ENCODE measurements around the gene DIAPH2. TPM values are rescaled to one million over a fixed set of nuclear protein-coding genes. Genes with fewer than 3 reads are reported as not detected.

DIAPH2 gene
- total and polyA plus RNA-seq, 2 donors (not counting 1 experiment from before 2014, with no cell fraction given): 4.2 to 32.4 TPM

DNA sequence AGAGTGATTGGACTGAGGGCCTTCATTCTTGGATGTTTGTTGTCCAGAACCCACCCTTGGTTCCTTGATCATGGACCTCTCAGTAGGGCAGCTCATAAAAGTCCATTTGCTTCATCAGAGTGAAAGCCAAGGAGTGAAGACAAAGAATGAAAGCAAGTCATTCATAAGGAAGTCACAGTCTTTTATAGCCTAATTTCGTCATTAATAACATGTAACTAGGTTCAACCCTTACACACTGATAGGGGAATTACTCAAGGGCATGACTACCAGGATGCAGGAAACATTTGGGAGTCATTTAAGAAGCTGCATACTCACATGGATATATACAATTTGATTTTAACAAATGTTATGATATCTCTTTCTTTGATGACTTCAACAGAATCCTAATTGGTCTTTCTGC is 294.3 kb downstream of the DIAPH2 start:
- TF ChIP-seq, protein P1, sequence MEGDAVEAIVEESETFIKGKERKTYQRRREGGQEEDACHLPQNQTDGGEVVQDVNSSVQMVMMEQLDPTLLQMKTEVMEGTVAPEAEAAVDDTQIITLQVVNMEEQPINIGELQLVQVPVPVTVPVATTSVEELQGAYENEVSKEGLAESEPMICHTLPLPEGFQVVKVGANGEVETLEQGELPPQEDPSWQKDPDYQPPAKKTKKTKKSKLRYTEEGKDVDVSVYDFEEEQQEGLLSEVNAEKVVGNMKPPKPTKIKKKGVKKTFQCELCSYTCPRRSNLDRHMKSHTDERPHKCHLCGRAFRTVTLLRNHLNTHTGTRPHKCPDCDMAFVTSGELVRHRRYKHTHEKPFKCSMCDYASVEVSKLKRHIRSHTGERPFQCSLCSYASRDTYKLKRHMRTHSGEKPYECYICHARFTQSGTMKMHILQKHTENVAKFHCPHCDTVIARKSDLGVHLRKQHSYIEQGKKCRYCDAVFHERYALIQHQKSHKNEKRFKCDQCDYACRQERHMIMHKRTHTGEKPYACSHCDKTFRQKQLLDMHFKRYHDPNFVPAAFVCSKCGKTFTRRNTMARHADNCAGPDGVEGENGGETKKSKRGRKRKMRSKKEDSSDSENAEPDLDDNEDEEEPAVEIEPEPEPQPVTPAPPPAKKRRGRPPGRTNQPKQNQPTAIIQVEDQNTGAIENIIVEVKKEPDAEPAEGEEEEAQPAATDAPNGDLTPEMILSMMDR (IDR thresholded peaks at IDR 0.05): no peak
- no peak for TF ChIP-seq EZH2 (IDR thresholded peaks at IDR 0.05; ENCODE audit: borderline replicate concordance, insufficient read depth, low read depth, low read length, poor library complexity, severe bottlenecking)
- Histone ChIP-seq H3K27ac (ENCODE audit: low read length in 2 of 2) (no peak overlapping the region), H3K9me3 (ENCODE audit: control extremely low read depth in 1 of 3, control insufficient read depth in 2 of 3, insufficient read depth in 1 of 3, low read length in 2 of 3) (no peaks in the 10 kb centered on the region), H3K4me1 (ENCODE audit: control insufficient read depth in 2 of 2, insufficient read depth in 2 of 2, low read length in 2 of 2) (no peaks in the 10 kb centered on the region), H3K9ac (ENCODE audit: low read length) (no peak overlapping the region), H3K4me3 (ENCODE audit: control extremely low read depth in 1 of 5, extremely low read depth in 1 of 5, insufficient read depth in 1 of 5, low read depth in 2 of 5, low read length in 4 of 5) (no peak overlapping the region), H4K20me1 (ENCODE audit: control insufficient read depth, insufficient read depth, low read length, poor library complexity, severe bottlenecking) (no peaks in the 10 kb centered on the region), H3K4me2 (replicated peaks; ENCODE audit: low read depth, low read length, poor library complexity, severe bottlenecking) (no peak overlapping the region), H2AFZ (ENCODE audit: insufficient read depth, low read depth, low read length, poor library complexity, severe bottlenecking) (no peak overlapping the region), H3K27me3 (replicated peaks in 1 of 4; ENCODE audit: control extremely low read depth in 1 of 4, control insufficient read depth in 3 of 4, insufficient read depth in 4 of 4, low read length in 3 of 4) (no peaks in the 10 kb centered on the region), H3K79me2 (ENCODE audit: control insufficient read depth, insufficient read depth, low read length) (no peaks in the 10 kb centered on the region), H3K36me3 (replicated peaks in 1 of 2; ENCODE audit: control extremely low read depth in 1 of 2, control insufficient read depth in 1 of 2, extremely low read depth in 1 of 2, insufficient read depth in 2 of 2, low read length in 1 of 2) (no peaks in the 10 kb centered on the region)
- DNase-seq (no peak), ATAC-seq (ENCODE audit: low read depth) (no peak)
- Mint-ChIP-seq H3K9me3 (ENCODE audit: insufficient read depth) (no peaks in the 10 kb centered on the region), H3K27ac (no peak overlapping the region), H3K4me3 (no peak overlapping the region), H3K4me1 (no peaks in the 10 kb centered on the region), H3K27me3 (no peaks in the 10 kb centered on the region)
- intact Hi-C loops (cut with micrococcal nuclease): no loop called here
- ChIA-PET POLR2A (no interaction called here), CTCF (no interaction called here)
- WGBS (ENCODE audit: insufficient coverage): no CpG with 5 or more reads among the region's 1 CpG

DNA sequence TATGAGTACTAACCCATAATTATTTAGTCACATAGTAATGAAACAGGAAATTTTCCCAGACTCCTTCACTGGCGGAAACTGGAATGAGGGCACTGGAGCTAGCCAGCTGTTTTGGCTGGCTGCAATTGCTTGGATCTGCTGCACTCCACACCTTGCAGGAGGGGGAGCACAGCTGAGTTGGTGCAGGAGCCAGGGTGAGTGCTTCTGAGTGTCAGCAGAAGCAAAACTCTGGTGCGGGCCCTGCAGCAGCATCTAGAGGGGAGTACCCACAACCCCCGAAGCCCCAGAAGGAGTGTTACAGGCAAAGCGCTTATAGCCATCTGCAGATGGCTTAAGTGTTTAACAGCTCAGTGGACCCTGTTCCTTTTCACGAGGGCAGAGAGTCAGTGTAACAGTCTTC is 295.1 kb downstream of the DIAPH2 start:
- Histone ChIP-seq H3K79me2 (ENCODE audit: control insufficient read depth, insufficient read depth, low read length) (no peaks in the 10 kb centered on the region), H3K27ac (ENCODE audit: low read length in 2 of 2) (no peak overlapping the region), H3K9ac (ENCODE audit: low read length) (no peak overlapping the region), H3K4me3 (ENCODE audit: control extremely low read depth in 1 of 5, extremely low read depth in 1 of 5, insufficient read depth in 1 of 5, low read depth in 2 of 5, low read length in 4 of 5) (no peak overlapping the region), H2AFZ (ENCODE audit: insufficient read depth, low read depth, low read length, poor library complexity, severe bottlenecking) (no peak overlapping the region), H3K36me3 (replicated peaks in 1 of 2; ENCODE audit: control extremely low read depth in 1 of 2, control insufficient read depth in 1 of 2, extremely low read depth in 1 of 2, insufficient read depth in 2 of 2, low read length in 1 of 2) (no peaks in the 10 kb centered on the region), H3K4me1 (ENCODE audit: control insufficient read depth in 2 of 2, insufficient read depth in 2 of 2, low read length in 2 of 2) (no peaks in the 10 kb centered on the region), H3K27me3 (replicated peaks in 1 of 4; ENCODE audit: control extremely low read depth in 1 of 4, control insufficient read depth in 3 of 4, insufficient read depth in 4 of 4, low read length in 3 of 4) (no peaks in the 10 kb centered on the region), H3K4me2 (replicated peaks; ENCODE audit: low read depth, low read length, poor library complexity, severe bottlenecking) (no peak overlapping the region), H4K20me1 (ENCODE audit: control insufficient read depth, insufficient read depth, low read length, poor library complexity, severe bottlenecking) (no peaks in the 10 kb centered on the region), H3K9me3 (ENCODE audit: control extremely low read depth in 1 of 3, control insufficient read depth in 2 of 3, insufficient read depth in 1 of 3, low read length in 2 of 3) (no peaks in the 10 kb centered on the region)
- ChIA-PET POLR2A (no interaction called here), CTCF (no interaction called here)
- H3K4me3 Mint-ChIP-seq: no peak overlapping the region
- H3K4me1 Mint-ChIP-seq: no peaks in the 10 kb centered on the region
- H3K27me3 Mint-ChIP-seq: no peaks in the 10 kb centered on the region
- DNase-seq (no peak), ATAC-seq (ENCODE audit: low read depth) (no peak)
- H3K9me3 Mint-ChIP-seq (ENCODE audit: insufficient read depth): no peaks in the 10 kb centered on the region
- TF ChIP-seq EZH2 (IDR thresholded peaks at IDR 0.05; ENCODE audit: borderline replicate concordance, insufficient read depth, low read depth, low read length, poor library complexity, severe bottlenecking): no peak
- TF ChIP-seq, protein P1 (IDR thresholded peaks at IDR 0.05): no peak
- H3K27ac Mint-ChIP-seq: no peak overlapping the region
- intact Hi-C loops (cut with micrococcal nuclease): no loop called here
- 95% methylated on average over 3 of the region's 5 CpGs for WGBS (ENCODE audit: insufficient coverage)

Measured in B cell (primary cell).